Fibroblast of the aortic adventitia (primary cell): ENCODE results near the gene FAM3B. TPM values are rescaled to one million over a fixed set of nuclear protein-coding genes. Genes with fewer than 3 reads are reported as not detected.

ENCODE experiments used
- DNase-seq: peaks from one replicate; pipeline ENCODE4 v3.0.0-alpha.2; 2010; ENCODE audit warnings: low read depth
- H3K4me3 ChIP-seq: 2 replicates; pipeline ENCODE4 v1.5.1; 2011; ENCODE audit warnings: low read depth, mild to moderate bottlenecking, control low read depth, low read length, moderate library complexity
- CTCF ChIP-seq: IDR thresholded peaks from 2 replicates; pipeline ENCODE4 v1.5.1; 2011; ENCODE audit warnings: mild to moderate bottlenecking, low read length, control low read depth, inconsistent platforms; ENCODE audit not compliant: insufficient read depth
- total RNA-seq: library from RNA; depleted of rRNA; stranded (reverse); fragments of >200 nt; gene quantifications from 2 replicates; pipeline ENCODE4 v1.2.3, GENCODE V29; 2012; ENCODE audit warnings: low replicate concordance

Gene FAM3B
- total RNA-seq, 1 donor = not detected

GRCh38 chr21:41360072-41360821, 43.6 kb downstream of the FAM3B start:
- DNase-seq = peak; percentile 63
- TF ChIP-seq CTCF = no peak
- H3K4me3 ChIP-seq = no peak overlapping the region

- DNase-seq = no peak
- no peak for TF ChIP-seq CTCF
- H3K4me3 ChIP-seq = peak overlapping the region; percentile 13
These were observed 44.6 kb downstream of the FAM3B start for GRCh38 chr21:41361053-41361785.

- peak within 1 kb of the TSS; percentile 53 for H3K4me3 ChIP-seq
- DNase-seq = peak; percentile 79
- TF ChIP-seq CTCF = no peak
These were observed 45.4 kb downstream of the FAM3B start, which contains the start of gene MX2 for GRCh38 chr21:41361786-41362604. Gene MX2 (plus strand): TSS chr21:41362027. CDS start chr21:41376907, 14,880 bp downstream.

GRCh38 chr21:41362605-41363369, 46.2 kb downstream of the FAM3B start:
- H3K4me3 ChIP-seq = peak overlapping the region; percentile 28
- no peak for TF ChIP-seq CTCF
- no peak for DNase-seq

- DNase-seq = no peak
- no peak overlapping the region for H3K4me3 ChIP-seq
- no peak for TF ChIP-seq CTCF
These were observed 47.0 kb downstream of the FAM3B start for GRCh38 chr21:41363370-41364270.
